BLaER1 (cell line): ENCODE measurements around the gene RAB35.

ENCODE experiments used
- H3K27ac ChIP-seq: shearing (Covaris generic); formaldehyde crosslinking; 2 replicates; pipeline ENCODE4 v1.8.1; 2022
- H3K27me3 ChIP-seq: shearing (Covaris generic); formaldehyde crosslinking; 2 replicates; pipeline ENCODE4 v1.8.1; 2022
- H3K36me3 ChIP-seq: shearing (Covaris generic); formaldehyde crosslinking; 2 replicates; pipeline ENCODE4 v1.8.1; 2022
- H3K4me1 ChIP-seq: shearing (Covaris generic); formaldehyde crosslinking; 2 replicates; pipeline ENCODE4 v1.8.1; 2022
- H3K4me2 ChIP-seq: shearing (Covaris generic); formaldehyde crosslinking; 2 replicates; pipeline ENCODE4 v1.8.1; 2022
- H3K4me3 ChIP-seq: shearing (Covaris generic); formaldehyde crosslinking; 2 replicates; pipeline ENCODE4 v1.8.1; 2022
- H3K9ac ChIP-seq: shearing (Covaris generic); formaldehyde crosslinking; 2 replicates; pipeline ENCODE4 v1.8.1; 2022
- H3K9me3 ChIP-seq: shearing (Covaris generic); formaldehyde crosslinking; 2 replicates; pipeline ENCODE4 v1.8.1; 2022
- H4K20me1 ChIP-seq: shearing (Covaris generic); formaldehyde crosslinking; 2 replicates; pipeline ENCODE4 v1.8.1; 2022
- Cebpa-rat ChIP-seq: shearing (Covaris generic); IDR thresholded peaks from 2 replicates; pipeline ENCODE4 v1.8.1; 2022

The RAB35 gene

DNA sequence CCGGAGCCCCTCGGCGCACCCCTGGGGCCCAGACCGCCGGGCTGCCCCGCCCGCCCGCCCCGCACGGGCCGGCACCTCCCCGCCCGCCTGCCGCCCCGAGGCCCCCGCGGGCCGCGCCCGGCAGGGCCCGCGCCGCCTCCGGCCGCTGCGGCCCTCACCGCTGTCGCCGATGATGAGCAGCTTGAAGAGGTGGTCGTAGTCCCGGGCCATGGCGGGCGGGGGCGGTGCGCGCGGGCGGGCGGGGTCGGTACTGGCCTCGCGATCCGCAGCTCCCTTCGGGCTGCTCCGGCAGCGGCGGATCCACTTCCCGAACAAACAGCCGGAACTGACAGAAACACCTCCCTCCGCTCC, at the start of gene RAB35:
RAB35 (minus strand) TSS at position 313 of the 351 bp plus-strand sequence; CDS start at position 210, 103 bp downstream.
- peak within 1 kb of the TSS; percentile 93 for H3K4me2 ChIP-seq
- peaks cover 54% of the 10 kb centered on the region for H3K4me1 ChIP-seq
- peaks cover 64% of the 10 kb centered on the region for H4K20me1 ChIP-seq
- peak within 1 kb of the TSS; percentile 90 for H3K4me3 ChIP-seq
- peak within 1 kb of the TSS; percentile 89 for H3K9ac ChIP-seq
- H3K27me3 ChIP-seq: no peaks in the 10 kb centered on the region
- no peaks in the 10 kb centered on the region for H3K9me3 ChIP-seq
- H3K36me3 ChIP-seq: peaks cover 27% of the 10 kb centered on the region
- no peak for TF ChIP-seq Cebpa-rat
- peak within 1 kb of the TSS; percentile 84 for H3K27ac ChIP-seq

DNA sequence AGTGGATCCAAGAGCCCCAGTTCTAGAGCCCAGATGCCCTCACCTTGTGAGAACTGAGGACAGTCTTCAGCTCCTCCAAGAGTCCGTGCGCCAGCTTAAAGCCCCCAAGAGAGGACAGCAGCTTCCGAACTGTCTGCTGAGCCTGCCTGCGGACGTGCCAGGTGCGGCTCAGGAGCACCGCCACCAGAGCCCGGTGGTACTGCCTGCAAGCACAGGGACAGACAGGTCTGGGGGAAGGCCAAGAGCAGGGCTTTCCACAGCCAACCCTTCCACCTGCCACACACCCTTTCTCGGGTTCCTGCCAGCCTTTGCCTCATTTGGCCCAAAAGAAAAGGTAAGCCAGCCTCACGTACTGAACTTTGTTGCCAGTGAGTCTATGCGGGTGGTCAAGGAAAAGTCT, 47.7 kb upstream of the RAB35 start:
- Histone ChIP-seq H3K9ac (no peak overlapping the region), H3K9me3 (no peaks in the 10 kb centered on the region), H3K4me3 (no peak overlapping the region), H3K36me3 (peaks cover 97% of the 10 kb centered on the region), H3K27me3 (no peaks in the 10 kb centered on the region), H3K4me1 (peaks cover 12% of the 10 kb centered on the region; the same call in 1 of the 2 replicates), H3K4me2 (no peak overlapping the region), H3K27ac (no peak overlapping the region), H4K20me1 (peaks cover 24% of the 10 kb centered on the region; the same call in 1 of the 2 replicates)
- TF ChIP-seq Cebpa-rat: no peak

DNA sequence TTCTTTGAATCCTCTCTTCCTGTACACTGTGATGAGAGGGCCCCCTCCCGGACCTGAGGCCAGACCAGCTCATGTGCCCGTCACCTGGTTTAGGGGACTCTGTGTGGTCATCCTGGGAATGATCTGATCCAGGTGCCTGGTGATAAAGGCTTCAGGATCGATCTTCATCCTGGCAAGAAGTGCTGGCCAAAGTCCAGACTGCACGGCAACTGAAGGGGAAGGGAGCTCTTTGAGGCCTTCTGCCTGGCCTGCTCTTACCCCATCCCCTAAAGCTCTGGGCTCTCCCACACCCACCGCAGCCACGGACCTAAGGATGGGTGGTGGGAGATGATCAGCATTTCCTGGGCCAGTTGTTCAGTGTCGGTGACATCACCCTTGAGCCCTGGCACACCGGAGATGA, 46.2 kb upstream of the RAB35 start:
- Histone ChIP-seq H3K4me2 (no peak overlapping the region), H4K20me1 (peaks cover 36% of the 10 kb centered on the region; the same call in 1 of the 2 replicates), H3K27me3 (no peaks in the 10 kb centered on the region), H3K9ac (no peak overlapping the region), H3K27ac (no peak overlapping the region), H3K9me3 (no peaks in the 10 kb centered on the region), H3K4me1 (peaks cover 12% of the 10 kb centered on the region; the same call in 1 of the 2 replicates), H3K4me3 (no peak overlapping the region), H3K36me3 (peaks cover 97% of the 10 kb centered on the region)
- no peak for TF ChIP-seq Cebpa-rat

DNA sequence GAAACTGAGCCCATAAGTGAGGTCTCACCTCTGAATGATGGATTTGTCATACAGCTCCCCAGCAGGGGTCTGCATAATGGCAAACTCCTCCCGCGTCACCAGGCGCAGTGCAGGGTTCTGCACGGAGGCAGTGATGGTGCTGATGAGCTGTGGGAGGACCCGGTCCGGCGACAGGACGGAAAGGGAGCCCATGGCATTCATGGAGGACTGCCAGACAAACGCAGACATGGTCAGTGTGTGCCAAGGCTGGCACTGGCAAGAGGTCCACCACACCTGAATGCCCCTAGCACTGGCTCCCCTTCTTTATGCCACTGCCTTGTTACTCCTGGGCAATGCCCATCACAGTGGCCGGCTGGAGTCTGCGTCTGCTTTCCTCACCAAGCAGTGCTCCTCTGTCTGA, 45.3 kb upstream of the RAB35 start:
- H4K20me1 ChIP-seq: peaks cover 41% of the 10 kb centered on the region; the same call in 1 of the 2 replicates
- peaks cover 97% of the 10 kb centered on the region for H3K36me3 ChIP-seq
- TF ChIP-seq Cebpa-rat: no peak

DNA sequence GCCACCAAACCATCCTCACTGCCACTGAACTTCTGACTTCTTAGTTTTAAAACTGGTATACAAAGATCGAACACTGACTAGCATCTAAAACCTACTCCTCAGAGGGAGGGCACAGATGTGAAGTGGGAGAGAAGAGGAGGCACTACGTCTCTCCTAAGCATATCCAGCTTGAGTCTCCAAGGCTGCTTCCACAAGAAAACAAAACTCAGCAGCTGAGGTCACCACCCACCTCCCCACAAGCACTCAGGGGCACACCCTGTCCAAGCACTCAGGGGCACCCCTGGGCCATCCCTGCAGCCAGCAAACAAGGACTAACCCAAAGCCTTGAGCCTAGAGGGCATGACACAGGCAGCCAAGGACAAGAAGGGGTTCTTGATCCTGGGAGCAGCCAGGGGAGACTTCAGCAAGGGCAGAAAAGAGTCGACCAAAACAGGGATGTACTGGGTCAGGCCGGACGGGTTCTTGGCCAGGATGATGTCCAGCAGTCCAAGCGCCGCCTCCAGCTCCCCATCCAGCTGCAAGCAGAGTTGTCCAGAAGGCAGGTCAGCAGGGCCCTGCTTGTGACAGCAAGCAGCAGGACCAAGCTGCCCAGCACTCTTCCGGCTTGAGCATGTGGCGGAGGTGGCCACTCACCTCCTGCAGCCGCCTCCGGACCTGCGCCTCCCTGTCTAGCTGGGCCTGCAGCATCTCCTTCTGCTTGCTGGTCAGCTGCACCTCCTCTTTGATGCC, 43.1 kb upstream of the RAB35 start:
- TF ChIP-seq Cebpa-rat: no peak
- no peaks in the 10 kb centered on the region for H3K9me3 ChIP-seq
- 0 out of 2 replicates have a peak overlapping the region, but pooled peaks have one; percentile 10 for H3K9ac ChIP-seq
- H3K36me3 ChIP-seq: peaks cover 100% of the 10 kb centered on the region
- no peak overlapping the region for H3K4me2 ChIP-seq
- H3K27me3 ChIP-seq: no peaks in the 10 kb centered on the region
- peaks cover 58% of the 10 kb centered on the region; the same call in 1 of the 2 replicates for H4K20me1 ChIP-seq
- H3K27ac ChIP-seq: no peak overlapping the region
- H3K4me3 ChIP-seq: no peak overlapping the region
- no peaks in the 10 kb centered on the region for H3K4me1 ChIP-seq

More for the DNA sequence above, 45.3 kb upstream of the RAB35 start:
- H3K27me3 ChIP-seq: no peaks in the 10 kb centered on the region
- no peak overlapping the region for H3K4me3 ChIP-seq
- H3K4me1 ChIP-seq: peaks cover 10% of the 10 kb centered on the region; the same call in 1 of the 2 replicates
- H3K4me2 ChIP-seq: no peak overlapping the region
- H3K9ac ChIP-seq: no peak overlapping the region
- H3K27ac ChIP-seq: no peak overlapping the region
- H3K9me3 ChIP-seq: no peaks in the 10 kb centered on the region

DNA sequence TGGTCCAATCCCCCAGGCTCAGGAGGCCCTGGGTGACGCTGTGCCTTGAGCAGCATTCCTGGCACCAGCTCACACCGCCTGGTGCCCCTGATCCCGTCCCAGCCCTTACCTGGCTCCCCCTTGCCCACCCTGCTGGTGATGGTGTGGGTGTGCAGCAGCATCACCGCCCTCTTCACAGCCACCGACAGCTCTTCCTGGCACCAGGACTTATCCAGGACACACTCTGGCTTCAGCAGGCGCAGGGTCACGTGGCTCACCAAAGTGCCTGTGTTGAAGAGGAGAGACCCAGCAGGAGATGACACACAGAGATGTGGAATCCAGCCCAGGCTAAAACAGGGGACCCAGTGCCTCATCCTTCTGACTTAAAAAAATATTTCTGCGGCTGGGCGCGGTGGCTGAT, 41.8 kb upstream of the RAB35 start:
- Histone ChIP-seq H3K9me3 (no peaks in the 10 kb centered on the region), H3K4me3 (no peak overlapping the region), H3K9ac (no peak overlapping the region), H3K4me1 (no peaks in the 10 kb centered on the region), H3K27ac (no peak overlapping the region), H4K20me1 (peaks cover 67% of the 10 kb centered on the region; the same call in 1 of the 2 replicates), H3K36me3 (peaks cover 100% of the 10 kb centered on the region), H3K27me3 (no peaks in the 10 kb centered on the region), H3K4me2 (no peak overlapping the region)
- no peak for TF ChIP-seq Cebpa-rat

DNA sequence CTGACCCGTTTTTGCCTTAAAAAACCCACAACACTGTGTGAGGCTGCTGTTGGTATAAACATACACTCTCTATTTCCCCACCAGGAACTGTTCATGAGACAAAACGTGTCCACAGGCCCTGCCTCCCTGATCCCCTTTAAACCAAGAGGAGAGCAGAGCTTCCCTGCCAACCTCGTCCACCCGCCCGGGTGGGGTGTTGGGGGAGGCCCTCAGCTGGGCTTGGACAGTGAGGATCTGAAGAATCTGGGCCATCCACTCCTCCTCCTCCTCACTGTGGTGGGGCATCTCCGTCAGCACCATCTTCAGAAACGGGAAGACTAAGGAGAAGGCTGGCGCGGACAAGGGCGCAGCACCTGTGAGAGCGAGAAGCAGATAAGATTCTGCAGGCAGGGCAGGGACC, 41.1 kb upstream of the RAB35 start:
- Histone ChIP-seq H3K4me2 (no peak overlapping the region), H3K4me3 (no peak overlapping the region), H3K4me1 (no peaks in the 10 kb centered on the region), H3K27ac (no peak overlapping the region), H3K36me3 (peaks cover 100% of the 10 kb centered on the region), H3K9me3 (no peaks in the 10 kb centered on the region), H3K27me3 (no peaks in the 10 kb centered on the region), H3K9ac (no peak overlapping the region), H4K20me1 (peaks cover 67% of the 10 kb centered on the region; the same call in 1 of the 2 replicates)
- TF ChIP-seq Cebpa-rat: no peak

DNA sequence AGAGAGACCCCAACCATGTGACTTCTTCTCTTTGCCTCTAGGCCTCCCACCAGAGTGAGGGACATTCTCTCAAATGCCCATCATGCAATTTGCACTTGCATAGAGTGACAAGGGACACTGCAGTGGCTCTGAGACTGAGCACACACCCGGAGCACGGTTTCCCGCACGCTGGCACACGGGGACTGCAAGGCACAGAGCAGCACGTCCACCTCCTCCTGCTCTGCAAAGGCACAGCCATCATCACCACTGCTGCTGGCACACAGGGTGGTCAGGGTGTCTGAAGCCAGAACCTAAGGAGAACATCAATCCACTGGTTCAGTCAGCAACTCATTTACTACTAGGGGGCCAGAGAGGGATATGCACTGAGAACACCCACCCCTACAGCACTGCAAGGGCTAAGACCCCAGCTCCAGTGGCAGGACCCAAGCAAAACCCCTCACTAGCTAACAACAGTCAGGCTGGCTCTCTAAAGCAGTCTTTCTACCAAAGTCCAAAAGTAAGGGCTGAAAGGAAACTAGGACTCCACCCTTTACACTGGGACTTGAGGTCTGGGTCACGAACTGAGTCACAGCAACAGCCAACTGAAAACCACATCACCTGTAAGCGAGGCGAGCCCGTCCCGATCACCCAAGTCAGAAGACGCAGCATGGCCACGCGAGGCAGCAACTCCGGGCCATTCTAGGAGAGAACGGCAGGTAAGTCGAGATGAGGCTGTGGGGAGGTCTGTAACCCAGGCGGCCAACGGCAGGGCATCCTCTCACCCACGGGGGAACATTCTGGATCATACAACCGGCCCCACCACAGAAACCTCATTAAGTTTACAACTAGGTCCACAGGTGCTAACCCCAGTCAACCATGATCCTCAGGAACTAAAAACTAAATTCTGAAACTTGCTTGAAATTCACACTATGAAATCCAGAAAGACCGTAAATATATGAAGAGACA, 40.0 kb upstream of the RAB35 start:
- Histone ChIP-seq H3K36me3 (peaks cover 96% of the 10 kb centered on the region), H3K9me3 (no peaks in the 10 kb centered on the region), H3K4me2 (no peak overlapping the region), H4K20me1 (peaks cover 65% of the 10 kb centered on the region), H3K4me3 (no peak overlapping the region), H3K27ac (no peak overlapping the region), H3K27me3 (no peaks in the 10 kb centered on the region), H3K9ac (0 out of 2 replicates have a peak overlapping the region, but pooled peaks have one; percentile 16), H3K4me1 (no peaks in the 10 kb centered on the region)
- no peak for TF ChIP-seq Cebpa-rat

DNA sequence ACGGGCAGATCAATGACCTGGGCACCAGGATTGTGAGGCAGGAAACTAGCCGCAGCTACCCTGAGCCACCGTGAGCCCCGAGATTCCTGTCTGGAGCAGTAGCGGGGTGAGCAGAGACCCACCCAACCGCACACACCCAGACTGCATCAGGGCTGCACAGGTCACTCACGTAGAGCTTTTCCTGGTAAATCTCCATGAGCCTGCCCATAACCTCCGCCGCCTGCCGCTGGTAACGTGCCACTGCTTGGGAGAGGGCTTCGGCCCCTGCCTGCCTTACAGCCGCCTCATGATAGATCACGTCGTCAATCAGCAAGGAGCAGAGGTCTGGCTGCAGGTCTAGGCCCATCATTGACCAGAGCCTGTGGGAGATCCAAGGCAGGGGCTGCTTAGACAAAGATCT, 38.5 kb upstream of the RAB35 start:
- H4K20me1 ChIP-seq: peaks cover 63% of the 10 kb centered on the region
- H3K4me2 ChIP-seq: no peak overlapping the region
- H3K9ac ChIP-seq: no peak overlapping the region
- no peak overlapping the region for H3K4me3 ChIP-seq
- H3K27me3 ChIP-seq: no peaks in the 10 kb centered on the region
- peaks cover 96% of the 10 kb centered on the region for H3K36me3 ChIP-seq
- H3K27ac ChIP-seq: no peak overlapping the region
- TF ChIP-seq Cebpa-rat: no peak
- H3K4me1 ChIP-seq: no peaks in the 10 kb centered on the region
- H3K9me3 ChIP-seq: no peaks in the 10 kb centered on the region
